ENCODE measurements around the gene THPO.

THPO gene

DNA sequence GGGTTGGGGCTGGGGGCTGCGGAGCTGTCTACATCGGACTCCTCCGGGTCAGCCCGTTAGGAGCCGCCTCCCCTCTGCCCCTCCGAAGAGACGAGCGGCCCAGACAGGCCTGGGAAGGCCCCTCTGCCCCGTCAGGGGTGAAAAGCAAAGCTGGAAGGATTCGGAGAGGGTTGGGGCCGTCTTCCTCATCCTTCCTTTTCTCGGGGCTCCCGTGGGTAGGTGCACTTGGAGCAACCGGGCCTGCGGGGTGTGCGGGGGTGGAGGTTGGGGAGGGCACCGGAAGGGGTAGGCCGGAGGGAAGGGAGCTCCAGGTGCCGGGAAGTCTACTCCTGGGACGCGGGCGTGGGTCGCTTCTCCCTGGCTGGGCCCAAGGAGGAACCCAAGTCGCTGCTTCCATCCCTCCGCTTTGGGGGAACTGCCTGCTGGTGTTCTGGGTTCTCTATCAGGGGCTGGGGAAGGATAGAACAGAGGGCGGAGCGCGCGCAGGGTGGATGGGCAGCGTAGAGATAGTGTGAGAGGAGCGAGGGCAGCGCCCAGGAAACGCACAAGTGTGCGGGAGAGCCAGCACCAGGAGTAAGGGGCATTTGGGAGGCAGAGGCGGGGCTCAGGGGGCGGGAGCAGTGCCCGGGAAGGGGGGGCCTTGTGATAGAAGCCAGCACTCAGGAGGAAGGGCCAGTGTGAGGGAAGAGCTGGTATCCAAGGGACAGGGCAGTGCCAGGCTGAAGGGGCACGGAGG is 15.9 kb downstream of the THPO start:
- DNase-seq = peak; percentile 76

DNA sequence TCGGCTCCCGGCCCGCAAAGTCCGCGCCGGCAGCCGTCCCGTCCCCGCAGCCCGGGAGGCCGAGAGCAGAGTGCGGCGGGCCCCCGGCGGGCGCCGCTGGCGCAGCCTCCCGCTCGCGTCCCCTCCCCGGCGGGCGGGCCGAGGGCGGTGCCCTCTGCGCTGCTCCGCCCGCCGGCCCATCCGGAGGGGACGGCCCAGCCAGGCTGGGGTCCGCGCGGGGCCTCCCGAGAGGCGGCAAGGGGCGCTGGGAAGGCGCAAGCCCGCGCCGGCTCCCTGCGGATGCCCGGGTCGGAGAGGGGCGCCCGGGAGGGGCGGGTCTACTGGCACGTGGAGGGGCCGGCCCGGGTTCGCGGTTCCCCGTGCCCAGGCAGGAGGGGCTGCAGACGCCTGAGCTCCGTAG is 16.5 kb downstream of the THPO start, which contains the start of the genes CLCN2 and POLR2H:
Gene CLCN2 (minus strand): TSS at position 74 of the 400 bp plus-strand sequence. CDS start 126 bp downstream, outside the sequence.
Gene POLR2H (plus strand): TSS at position 179 of the 400 bp plus-strand sequence. CDS start 1,783 bp downstream, outside the sequence.
- peak; percentile 81 for DNase-seq

DNA sequence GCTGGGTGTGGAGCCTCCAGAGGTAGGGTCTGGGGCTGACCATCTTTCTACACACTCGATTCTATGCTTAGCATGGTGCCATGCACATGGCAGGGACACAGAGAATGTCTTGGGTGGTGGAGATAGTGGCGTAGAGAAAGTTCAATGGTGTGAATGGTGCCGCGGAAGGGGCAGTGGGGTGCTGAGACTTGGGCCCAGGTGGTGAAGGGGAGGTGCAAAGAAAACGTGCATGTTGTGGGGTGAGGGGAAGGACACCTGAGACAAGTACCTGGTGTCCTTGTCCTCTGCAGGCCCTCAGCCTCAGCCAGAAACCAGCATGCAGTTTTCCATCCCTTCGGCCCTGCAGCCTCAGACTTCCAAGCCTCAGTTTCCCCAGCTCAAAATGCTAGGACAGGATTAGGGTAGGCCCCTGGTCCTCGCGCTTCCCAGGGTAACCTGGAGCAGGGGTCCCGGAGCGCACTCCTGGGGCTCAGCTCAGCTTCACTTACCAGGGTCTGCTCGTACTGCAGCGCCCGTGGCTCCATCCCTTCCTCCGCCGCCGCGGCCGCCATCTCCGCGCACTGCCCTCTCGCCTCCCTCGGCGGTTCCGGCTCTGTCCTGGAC is 17.0 kb downstream of the THPO start:
- DNase-seq = no peak

DNA sequence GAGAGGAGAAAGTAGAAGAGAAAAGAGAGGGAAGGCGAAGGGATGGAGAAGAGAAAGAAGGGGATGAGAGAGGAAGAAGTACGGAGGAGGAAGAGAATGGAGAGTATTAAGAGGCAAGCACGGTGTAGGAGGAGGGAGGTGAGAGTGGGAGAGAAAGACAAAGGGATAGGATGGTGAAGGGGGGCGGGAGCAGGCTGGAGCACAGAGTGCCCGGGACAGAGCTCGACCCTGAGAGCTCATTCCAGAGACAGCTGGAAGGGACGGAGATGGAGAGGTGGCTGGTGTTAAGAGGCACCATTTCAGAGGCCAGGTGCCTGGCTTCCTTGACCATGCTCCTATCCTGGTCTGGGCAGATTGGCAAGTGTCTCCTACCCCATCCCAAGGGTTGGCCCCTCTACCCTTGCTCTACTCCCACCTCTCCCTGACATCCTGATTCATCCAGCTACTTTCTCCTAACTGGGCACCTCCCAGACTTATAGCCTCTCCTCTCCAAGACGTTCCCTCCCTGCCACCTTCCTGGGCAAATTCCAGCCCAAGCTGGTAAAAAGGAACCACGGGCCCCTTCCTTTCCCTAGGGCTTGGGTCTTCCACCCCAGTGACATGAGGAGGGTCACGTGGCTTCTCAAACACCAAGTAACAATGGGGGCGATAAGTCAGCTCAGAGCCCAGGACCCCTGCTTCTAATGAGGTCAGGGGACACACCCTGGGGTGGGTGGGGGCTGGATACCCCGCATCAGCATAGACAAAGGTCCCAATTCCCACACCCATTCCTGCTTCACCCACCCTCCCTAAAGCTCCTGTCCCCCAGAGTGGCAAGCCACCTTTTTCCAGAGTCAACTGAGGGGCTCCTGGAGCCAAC is 17.7 kb downstream of the THPO start:
- DNase-seq = peak; percentile 57

DNA sequence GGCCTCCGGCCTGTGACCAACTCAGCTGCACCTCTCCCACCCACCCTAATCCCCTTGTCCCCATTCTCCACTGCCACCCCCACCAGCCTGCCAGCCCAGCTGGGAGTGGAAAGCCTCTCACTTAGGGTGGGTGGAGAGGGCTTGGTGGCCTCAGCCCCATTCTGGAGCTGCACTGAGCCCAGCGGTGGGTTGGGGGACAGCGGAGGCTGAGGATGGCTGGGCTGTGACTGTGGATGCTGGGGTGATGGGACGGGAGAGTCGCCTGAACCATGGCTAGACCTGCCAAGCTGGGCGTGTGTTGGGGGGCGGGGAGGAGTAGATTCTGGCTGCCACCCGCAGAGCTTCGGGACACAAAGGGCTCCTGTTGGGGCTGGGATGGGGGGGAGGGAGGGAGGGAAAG is 18.4 kb downstream of the THPO start:
- peak; percentile 69 for DNase-seq

DNA sequence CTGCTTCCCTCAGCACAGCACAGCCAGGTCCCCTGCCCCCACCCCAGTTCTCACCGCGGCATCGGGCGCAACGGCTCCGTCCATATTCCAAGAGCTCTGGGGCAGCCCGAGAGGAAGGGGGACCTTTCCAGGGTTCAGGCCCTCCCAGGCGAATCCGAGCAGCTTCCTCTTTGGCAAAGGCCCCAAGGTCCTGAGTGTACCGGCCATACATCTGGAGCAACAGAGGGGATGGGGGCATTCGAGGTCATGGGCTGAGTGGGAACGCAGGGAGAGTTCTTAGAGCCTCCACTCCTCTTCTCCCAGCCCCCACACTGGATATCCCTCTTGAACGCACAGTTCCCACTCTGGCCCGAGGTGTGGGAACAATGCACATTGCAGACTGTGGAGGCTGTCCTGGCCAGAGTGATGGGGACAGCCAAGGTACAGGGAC is 19.1 kb downstream of the THPO start:
- DNase-seq = no peak

DNA sequence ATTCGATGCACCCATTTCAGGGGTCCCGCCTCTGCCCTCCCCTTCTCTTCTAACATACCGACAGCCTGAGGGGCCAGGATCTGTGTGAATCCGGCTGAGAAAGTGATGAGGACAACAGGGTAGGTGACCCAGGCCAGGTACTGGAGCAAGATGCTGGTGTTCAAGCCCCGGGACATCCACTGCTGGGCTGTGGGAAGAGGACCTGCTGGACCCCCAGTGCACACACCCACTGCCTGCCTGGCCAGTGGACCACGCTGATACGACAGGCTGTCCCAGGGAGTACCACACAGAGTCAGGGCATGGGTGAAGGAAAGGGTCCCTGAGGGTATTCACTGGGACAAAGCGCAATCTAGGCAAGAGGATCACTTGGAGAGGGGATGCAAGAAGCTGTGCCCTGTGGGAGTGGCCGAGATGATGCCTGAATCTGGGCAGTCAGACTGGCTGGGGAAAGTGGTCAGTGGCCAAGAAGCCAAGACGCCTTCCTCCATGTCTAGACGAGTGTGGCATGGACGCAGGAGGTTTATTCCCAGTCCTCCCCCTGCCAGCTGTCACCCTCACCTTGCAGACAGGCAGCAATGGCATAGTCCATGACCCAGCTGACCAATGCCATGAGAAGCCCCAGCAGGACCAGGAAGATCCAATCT is 19.8 kb downstream of the THPO start:
- DNase-seq = no peak

DNA sequence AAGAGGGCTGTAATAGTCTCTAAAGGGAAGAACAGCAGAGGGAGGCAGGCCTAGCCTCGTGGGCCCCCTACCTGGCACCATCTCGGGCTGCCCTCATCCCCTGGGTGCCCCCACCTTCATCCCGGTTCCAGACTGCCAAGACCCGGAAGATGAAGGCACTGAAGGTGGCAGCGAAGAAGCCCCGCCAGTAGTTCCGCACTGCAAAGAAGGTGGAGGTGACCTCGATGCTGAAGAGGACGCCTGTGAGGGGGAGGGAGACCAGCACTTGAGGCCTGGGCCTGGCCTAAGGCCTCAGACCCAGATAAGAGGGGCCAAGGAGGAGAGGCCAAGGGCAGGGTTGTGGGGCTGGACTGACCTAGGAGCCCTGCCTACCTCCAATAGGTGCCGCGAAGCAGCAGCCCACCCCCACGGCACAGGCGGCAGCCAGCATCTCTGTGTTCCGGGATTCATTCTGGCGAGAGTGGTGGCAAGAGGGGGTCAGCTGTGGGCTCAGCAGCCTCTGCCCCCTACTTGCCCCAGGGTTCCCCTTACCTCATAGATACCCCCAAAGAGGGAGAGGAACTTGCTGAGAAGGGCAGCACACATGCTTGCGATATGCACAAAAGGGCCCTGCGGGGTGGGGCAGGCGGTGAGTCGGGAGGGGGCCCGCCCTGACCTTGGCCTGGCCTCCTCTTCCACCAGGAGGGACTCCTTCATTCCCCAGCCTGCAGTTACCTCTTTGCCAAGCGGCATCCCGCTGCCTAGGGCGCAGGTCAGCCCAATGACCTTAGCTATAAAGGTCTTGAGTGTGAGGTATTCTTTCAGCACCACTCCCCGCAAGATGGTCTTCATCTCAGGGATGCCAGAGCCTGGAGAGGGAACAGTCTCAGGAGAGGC is 20.5 kb downstream of the THPO start:
- DNase-seq = no peak

DNA sequence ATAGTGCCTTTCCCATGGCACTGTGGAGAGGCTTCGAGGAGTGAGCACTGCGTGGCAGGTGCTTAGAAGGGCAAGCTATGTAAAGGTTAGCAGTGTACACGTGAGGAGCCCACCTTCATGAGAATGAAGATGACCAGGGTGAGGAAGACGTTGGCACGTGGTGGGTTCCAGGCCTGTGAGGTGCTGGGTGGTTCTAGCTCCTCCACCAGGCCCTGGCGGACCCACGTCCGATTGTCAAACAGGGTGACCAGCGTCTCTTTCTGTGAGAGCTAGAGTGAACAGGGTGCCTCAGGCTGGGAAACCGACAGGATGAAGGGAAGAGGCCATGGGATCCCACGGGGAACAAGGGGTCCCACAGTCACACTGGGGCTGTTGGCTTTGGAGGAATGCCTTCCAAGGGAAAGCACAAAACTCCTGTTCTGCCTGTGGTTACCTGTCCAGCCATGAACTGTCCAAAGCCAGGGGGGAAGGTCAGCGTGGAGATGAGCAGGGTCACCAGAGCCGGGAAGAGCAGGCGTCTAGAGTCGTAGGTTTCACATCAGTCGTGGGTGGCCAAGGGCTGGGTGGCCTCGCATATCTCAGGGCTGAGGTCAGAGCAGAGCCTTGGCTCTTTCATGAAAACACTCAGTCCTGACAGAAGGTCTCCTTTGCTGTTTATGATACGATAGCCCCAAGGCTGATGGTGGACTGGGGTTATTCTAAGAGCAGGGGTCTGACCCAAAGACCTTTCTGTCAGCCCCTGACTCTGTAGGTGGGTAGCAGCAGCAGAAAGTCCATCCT is 22.6 kb downstream of the THPO start:
- no peak for DNase-seq

DNA sequence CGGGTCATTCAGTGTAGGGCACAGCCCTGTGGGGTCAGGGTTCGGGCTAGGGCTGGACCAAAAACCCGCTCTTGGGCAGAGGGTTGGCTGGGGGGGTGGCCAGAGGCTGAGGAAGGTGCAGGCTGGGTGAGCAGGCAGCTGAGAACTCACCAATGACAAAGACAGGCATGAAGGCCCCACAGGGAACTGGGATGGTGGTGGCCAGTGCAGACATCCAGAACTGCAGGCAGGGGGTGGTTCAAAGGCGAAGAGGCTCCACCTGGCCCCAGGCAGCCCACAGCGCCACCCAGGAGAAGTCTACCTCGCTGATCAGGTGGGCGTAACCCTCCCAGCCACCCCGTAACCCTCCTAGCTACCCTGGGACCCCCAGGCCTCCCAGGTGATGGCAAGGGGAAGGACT is 23.3 kb downstream of the THPO start:
- no peak for DNase-seq

DNA sequence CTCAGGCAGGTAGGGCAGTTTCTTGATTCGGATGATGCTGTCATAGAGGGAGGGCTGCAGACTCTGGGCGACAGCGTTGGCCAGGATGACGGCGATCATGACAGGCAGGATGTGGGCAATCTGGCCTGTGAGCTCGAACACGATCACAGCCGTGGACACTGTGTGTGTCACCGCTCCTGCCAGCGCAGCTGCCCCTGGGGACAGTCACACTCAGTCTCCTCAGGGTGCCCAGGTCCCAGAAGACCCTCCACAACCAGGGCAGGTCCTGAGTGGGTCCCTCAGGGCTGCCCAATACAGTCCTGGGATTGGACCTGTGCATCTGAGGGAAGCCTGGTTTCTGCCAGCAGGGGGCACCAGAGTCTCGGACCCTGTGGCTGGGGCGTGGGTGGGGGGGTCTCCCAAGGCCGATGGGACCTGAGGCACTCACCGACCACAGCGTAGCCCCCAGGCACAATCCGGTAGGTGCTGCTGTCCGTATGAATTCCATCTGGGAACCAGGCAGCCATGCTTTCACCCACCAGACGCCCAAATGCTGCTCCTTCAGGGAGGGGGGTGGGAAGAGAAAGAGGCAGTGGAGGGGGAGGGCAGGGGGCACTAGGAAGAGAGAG is 23.8 kb downstream of the THPO start:
- DNase-seq = peak; percentile 15

DNA sequence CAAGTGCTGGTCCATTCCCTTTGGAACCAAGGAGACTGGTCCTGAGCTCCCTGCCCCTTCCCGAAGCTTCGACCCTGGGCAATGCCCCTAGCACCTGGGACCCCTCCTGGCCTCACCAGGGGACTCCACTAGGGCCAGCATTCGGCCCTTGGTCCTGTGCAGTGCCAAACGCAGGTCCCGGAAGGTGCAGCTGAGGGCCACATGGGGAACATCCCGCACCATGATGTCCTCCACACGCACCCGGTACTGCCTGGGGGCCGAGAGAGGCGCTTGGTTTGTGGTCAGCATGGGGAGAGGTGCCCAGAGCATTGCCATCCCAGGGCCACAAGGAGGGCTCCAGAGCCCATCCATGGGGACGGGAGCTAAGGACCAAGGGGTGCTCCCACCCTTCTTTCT is 24.5 kb downstream of the THPO start:
- DNase-seq = no peak

DNA sequence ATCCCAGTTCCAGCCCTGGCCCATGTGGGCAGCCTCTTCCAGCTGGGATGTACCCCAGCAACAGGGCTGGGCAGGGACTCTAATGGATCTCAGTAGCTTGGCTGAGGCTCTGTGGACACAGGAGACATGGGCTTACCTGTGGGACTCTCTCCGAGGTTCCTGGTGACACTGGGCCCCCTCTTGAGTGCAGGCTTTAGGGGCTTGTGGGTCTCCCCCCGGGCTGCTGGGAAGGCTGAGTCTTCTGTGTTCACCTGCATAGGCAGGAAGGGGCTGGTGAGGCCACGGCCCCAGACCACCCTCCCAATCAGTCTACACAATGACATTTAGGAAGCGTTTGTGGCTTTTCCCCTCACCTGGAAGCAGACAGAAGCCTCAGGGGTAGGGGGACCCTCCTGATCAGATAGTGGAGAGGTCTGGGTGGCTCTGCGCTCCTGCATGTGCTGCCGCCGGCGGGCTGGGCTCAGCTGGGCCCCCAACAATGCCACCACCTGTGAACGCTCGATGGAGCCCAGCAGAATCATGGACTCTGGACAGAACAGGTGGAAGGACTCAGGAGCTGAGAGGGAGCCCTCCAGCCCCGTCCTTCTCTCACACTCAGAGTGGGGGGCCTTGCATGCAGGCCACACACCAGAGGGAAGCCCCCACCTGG is 25.0 kb downstream of the THPO start:
- no peak for DNase-seq

DNA sequence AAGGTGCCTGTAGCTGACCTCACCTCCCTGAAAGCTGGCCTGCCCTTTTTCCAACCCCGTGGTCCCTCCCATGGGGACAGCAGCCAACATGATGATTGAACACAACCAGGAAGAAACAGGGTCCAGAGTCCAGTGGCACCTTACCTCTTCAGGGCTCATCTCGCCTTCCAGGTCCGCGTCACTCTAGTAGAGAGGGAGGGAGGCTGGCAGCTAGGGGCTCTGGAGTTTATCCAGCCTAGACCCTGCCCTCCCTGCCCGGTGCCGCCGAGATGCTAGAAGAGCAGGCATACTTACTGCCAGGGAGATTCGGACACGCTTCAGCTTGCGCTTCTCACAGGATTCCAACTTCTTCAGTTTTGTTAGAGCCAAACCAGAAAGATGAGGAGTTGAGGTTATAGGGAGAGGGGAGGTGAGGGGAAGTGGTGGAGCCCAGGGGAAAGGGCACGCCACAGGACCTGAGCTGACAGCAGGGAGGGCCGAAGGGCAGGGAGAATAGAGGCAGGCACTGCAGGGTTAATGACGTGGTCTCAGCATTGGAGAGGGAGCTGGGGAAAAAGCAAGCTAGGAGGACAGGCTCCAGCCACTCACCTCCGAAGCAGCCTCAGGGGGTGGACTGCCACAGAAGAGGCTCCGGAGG is 25.7 kb downstream of the THPO start:
- DNase-seq = no peak

DNA sequence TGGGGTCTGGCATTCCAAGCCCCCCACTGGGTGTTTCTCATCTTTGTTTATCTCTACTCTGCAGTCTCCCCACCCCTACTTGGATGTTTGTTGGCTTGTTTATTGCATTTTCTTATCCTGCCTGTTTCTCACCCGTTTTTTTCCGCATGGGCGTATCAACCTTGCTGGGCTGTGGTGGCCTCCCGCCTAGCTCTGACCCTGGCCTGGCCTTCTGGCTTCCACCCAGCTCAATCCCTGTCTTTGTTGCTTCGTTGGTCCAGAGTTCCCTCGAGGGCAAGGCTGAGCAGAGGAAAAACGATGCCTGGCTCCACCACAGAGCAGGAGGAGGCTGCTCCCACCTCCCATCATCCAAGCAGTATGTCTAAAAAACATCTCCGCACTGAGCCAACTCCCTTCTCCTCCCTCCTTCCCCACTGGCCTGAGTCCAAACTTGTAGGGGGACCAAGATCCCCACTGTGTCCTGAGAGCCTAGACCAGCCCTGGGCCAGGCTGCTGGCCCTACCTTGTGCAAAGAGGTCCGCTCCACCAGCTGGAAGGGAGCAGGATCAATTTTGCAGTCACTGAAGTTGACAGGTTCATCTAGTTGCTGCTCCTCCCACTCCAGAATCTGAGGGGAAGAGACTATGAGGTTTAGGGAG is 26.4 kb downstream of the THPO start:
- no peak for DNase-seq

DNA sequence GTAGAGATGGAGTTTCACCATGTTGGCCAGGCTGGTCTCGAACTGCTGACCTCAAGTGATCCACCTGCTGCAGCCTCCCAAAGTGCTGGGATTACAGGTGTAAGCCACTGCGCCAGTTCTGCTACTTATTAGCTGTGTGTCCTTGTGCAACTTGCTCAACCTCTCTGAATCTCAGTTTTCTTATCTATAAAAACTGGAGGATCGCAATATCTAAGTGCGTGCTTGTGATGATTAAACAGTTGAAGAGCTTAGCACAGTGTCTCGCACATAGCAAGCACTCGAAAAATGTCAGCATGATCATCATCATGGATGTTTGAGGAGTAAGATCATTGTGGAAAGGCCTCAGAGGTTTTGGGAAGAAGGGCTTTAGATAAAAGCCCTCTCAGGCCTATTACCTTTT is 27.4 kb downstream of the THPO start:
- no peak for DNase-seq

DNA sequence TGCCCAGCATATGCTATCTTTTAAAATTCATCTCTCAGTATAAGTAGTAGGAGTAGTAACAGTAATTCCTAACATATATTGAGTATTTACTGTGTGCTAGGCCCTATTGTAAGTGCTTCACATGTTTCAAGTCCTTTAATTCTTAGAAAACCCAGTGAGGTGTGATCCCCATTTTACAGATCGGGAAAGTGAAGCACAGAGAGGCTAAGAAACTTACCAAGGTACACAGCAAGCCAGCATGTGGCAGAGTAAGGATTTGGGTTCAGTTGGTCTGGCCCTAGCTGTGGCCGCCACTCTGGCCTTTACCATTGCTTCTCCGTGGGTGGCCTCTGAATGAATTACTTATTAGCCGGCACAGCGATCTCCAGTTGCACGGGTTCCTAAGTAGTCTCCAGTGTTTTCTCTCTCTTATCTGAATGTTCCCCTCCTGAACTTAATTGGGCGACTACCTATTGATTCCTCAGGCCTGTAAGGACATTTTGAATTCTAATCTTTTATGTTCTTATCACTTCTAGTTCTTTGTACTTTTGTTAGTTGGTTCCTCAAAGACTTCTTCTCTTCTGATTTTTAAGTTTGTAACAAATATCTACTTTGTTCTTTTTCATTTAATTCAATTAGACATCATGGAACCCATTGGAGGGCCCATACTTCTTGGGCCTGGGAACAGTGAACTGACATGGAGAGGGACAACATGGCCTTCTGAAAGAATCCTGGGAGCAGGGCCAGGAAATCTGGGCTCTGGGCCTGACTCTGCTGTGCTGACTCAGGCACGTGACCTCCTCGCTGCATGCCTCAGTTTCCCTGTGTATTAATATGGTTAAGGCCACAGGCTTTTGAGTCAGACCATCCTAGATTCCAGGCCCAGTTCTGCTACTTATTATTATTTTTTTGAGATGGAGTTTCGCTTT is 28.2 kb downstream of the THPO start:
- DNase-seq = peak; percentile 14

DNA sequence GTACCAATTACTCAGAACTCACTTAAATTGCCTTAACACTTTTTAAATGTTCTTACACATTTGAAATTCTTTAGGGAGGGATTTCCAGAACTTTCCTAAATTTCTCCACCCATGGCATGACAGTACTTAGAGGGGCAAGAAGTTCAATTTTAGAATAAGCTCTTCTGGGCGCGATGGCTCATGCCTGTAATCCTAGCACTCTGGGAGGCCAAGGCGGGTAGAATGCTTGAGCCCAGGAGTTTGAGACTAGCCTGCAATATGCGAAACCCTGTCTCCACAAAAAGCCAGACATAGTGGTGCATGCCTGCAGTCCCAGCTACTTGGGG is 30.0 kb downstream of the THPO start:
- DNase-seq = no peak
